ENCODE results near the gene MT3. TPM values are rescaled to one million over a fixed set of nuclear protein-coding genes. Genes with fewer than 3 reads are reported as not detected.
A peak's percentile ranks its signal among the peaks of the same experiment; 100 is the strongest.

MT3 gene
- total and polyA plus RNA-seq, 2 of the 13 experiments (the other 11 are each of a cell fraction or from before 2014, with no cell fraction given) = not detected

- TF ChIP-seq ZSCAN9 (CRISPR knock-in tag; IDR thresholded peaks at IDR 0.05; ENCODE audit: borderline replicate concordance) (peak; percentile 48; the same call in 1 of the 2 replicates), KLF12 (CRISPR knock-in tag; IDR thresholded peaks at IDR 0.05; ENCODE audit: borderline replicate concordance) (no peak), ZNF609 (CRISPR knock-in tag; IDR thresholded peaks at IDR 0.05; ENCODE audit: borderline replicate concordance) (no peak), MEIS2 (CRISPR knock-in tag; IDR thresholded peaks at IDR 0.05) (peak; percentile 83; the same call in 1 of the 2 replicates), ZNF572 (CRISPR knock-in tag; IDR thresholded peaks at IDR 0.05) (no peak), KDM3A (CRISPR knock-in tag; IDR thresholded peaks at IDR 0.05; ENCODE audit: low read depth) (0 out of 2 replicates have a peak, but pooled peaks have one; percentile 56), MXD4 (CRISPR knock-in tag; IDR thresholded peaks at IDR 0.05) (0 out of 2 replicates have a peak, but pooled peaks have one; percentile 49), SOX13 (IDR thresholded peaks at IDR 0.05) (no peak), SOX13 (CRISPR knock-in tag; conservative IDR thresholded peaks at IDR 0.05 in 1 of 2, IDR thresholded peaks at IDR 0.05 in 1 of 2) (peak in 1 of 2 experiments; percentile 28; a peak in 1 of 4 replicates), ZNF550 (CRISPR knock-in tag; IDR thresholded peaks at IDR 0.05; ENCODE audit: borderline replicate concordance) (no peak), ZNF691 (CRISPR knock-in tag; IDR thresholded peaks at IDR 0.05; ENCODE audit: borderline replicate concordance, low read depth) (0 out of 2 replicates have a peak, but pooled peaks have one; percentile 23), SMAD1 (CRISPR knock-in tag; IDR thresholded peaks at IDR 0.05; ENCODE audit: borderline replicate concordance, low read depth) (no peak), PBX3 (CRISPR knock-in tag; IDR thresholded peaks at IDR 0.05; ENCODE audit: borderline replicate concordance) (no peak), STAG1 (CRISPR knock-in tag; IDR thresholded peaks at IDR 0.05) (peak; percentile 94), NFE2L2 (IDR thresholded peaks at IDR 0.05; ENCODE audit: low read length) (no peak), MTF1 (CRISPR knock-in tag; IDR thresholded peaks at IDR 0.05) (no peak), XRCC5 (optimal IDR thresholded peaks at IDR 0.05; ENCODE audit: low read length) (peak; percentile 66), ZNF784 (CRISPR knock-in tag; IDR thresholded peaks at IDR 0.05; ENCODE audit: borderline replicate concordance) (no peak), ZNF557 (CRISPR knock-in tag; IDR thresholded peaks at IDR 0.05) (no peak), ZNF317 (CRISPR knock-in tag; IDR thresholded peaks at IDR 0.05) (0 out of 2 replicates have a peak, but pooled peaks have one; percentile 43), UBTF (CRISPR knock-in tag; IDR thresholded peaks at IDR 0.05) (peak; percentile 17; the same call in 1 of the 2 replicates)
Observed at GRCh38 chr16:56603589-56603988, 14.3 kb downstream of the MT3 start (continued).

All from HepG2 (cell line).